Measurements from ENCODE around the gene S1PR3. TPM values are rescaled to one million over a fixed set of nuclear protein-coding genes. Genes with fewer than 3 reads are reported as not detected.

Gene S1PR3
- total RNA-seq, 1 donor from 2014 or later = 4.5 TPM

GRCh38 chr9:88980740-88981203, 10.5 kb upstream of the S1PR3 start:
- peaks cover 5% of the 10 kb centered on the region for H3K4me1 Mint-ChIP-seq (ENCODE audit: low read depth)
- TF ChIP-seq CTCF (IDR thresholded peaks at IDR 0.05) = no peak
- H3K27me3 Mint-ChIP-seq (ENCODE audit: low read depth) = peaks cover 18% of the 10 kb centered on the region
- peaks cover 5% of the 10 kb centered on the region for H3K9me3 Mint-ChIP-seq (ENCODE audit: low read depth)
- DNase-seq (ENCODE audit: low spot score) = no peak
- H3K36me3 Mint-ChIP-seq (ENCODE audit: low read depth) = peaks cover 2% of the 10 kb centered on the region
- no peak overlapping the region for H3K4me3 Mint-ChIP-seq (ENCODE audit: unreplicated experiment)
- no peak overlapping the region for H3K27ac Mint-ChIP-seq (ENCODE audit: unreplicated experiment)

GRCh38 chr9:88983865-88984542, 7.3 kb upstream of the S1PR3 start:
- DNase-seq (ENCODE audit: low spot score) = no peak
- Mint-ChIP-seq H3K9me3 (ENCODE audit: low read depth) (peaks cover 8% of the 10 kb centered on the region), H3K27ac (ENCODE audit: unreplicated experiment) (no peak overlapping the region), H3K4me1 (ENCODE audit: low read depth) (peaks cover 5% of the 10 kb centered on the region), H3K36me3 (ENCODE audit: low read depth) (peaks cover 2% of the 10 kb centered on the region), H3K27me3 (ENCODE audit: low read depth) (peaks cover 12% of the 10 kb centered on the region), H3K4me3 (ENCODE audit: unreplicated experiment) (no peak overlapping the region)
- no peak for TF ChIP-seq CTCF (IDR thresholded peaks at IDR 0.05)

GRCh38 chr9:88984543-88984883, 6.8 kb upstream of the S1PR3 start:
- Mint-ChIP-seq H3K4me3 (ENCODE audit: unreplicated experiment) (no peak overlapping the region), H3K36me3 (ENCODE audit: low read depth) (peaks cover 2% of the 10 kb centered on the region), H3K4me1 (ENCODE audit: low read depth) (peaks cover 9% of the 10 kb centered on the region), H3K9me3 (ENCODE audit: low read depth) (peaks cover 8% of the 10 kb centered on the region), H3K27me3 (ENCODE audit: low read depth) (peaks cover 12% of the 10 kb centered on the region), H3K27ac (ENCODE audit: unreplicated experiment) (no peak overlapping the region)
- no peak for DNase-seq (ENCODE audit: low spot score)
- no peak for TF ChIP-seq CTCF (IDR thresholded peaks at IDR 0.05)

GRCh38 chr9:88985616-88986015, 5.7 kb upstream of the S1PR3 start:
- H3K27me3 Mint-ChIP-seq (ENCODE audit: low read depth) = peaks cover 12% of the 10 kb centered on the region
- H3K4me1 Mint-ChIP-seq (ENCODE audit: low read depth) = peaks cover 10% of the 10 kb centered on the region
- TF ChIP-seq CTCF (IDR thresholded peaks at IDR 0.05) = no peak
- H3K36me3 Mint-ChIP-seq (ENCODE audit: low read depth) = peaks cover 2% of the 10 kb centered on the region
- no peak overlapping the region for H3K27ac Mint-ChIP-seq (ENCODE audit: unreplicated experiment)
- H3K4me3 Mint-ChIP-seq (ENCODE audit: unreplicated experiment) = no peak overlapping the region
- H3K9me3 Mint-ChIP-seq (ENCODE audit: low read depth) = peaks cover 8% of the 10 kb centered on the region
- no peak for DNase-seq (ENCODE audit: low spot score)

- DNase-seq (ENCODE audit: low spot score) = no peak
- Mint-ChIP-seq H3K4me3 (ENCODE audit: unreplicated experiment) (no peak overlapping the region), H3K27ac (ENCODE audit: unreplicated experiment) (no peak overlapping the region), H3K9me3 (ENCODE audit: low read depth) (peaks cover 8% of the 10 kb centered on the region), H3K36me3 (ENCODE audit: low read depth) (peaks cover 2% of the 10 kb centered on the region), H3K4me1 (ENCODE audit: low read depth) (peaks cover 8% of the 10 kb centered on the region), H3K27me3 (ENCODE audit: low read depth) (peaks cover 14% of the 10 kb centered on the region)
- TF ChIP-seq CTCF (IDR thresholded peaks at IDR 0.05) = no peak
Observed at GRCh38 chr9:88986776-88987175, 4.5 kb upstream of the S1PR3 start.

All from chondrocyte (in vitro differentiated cells).